HepG2 (cell line): ENCODE data around the gene FOXA3. TPM values are rescaled to one million over a fixed set of nuclear protein-coding genes. Genes with fewer than 3 reads are reported as not detected.
A peak's percentile ranks its signal among the peaks of the same experiment; 100 is the strongest.

Experiments used
- BORCS8-MEF2B ChIP-seq: sonication (generic); formaldehyde crosslinking; IDR thresholded peaks from 2 replicates; pipeline ENCODE4 v1.8.0; 2022; ENCODE audit warnings: mild to moderate bottlenecking, missing genetic modification reagents
- CBX5 ChIP-seq: sonication (generic); formaldehyde crosslinking; IDR thresholded peaks from 2 replicates; pipeline ENCODE4 v1.4.0; 2020; ENCODE audit warnings: missing genetic modification reagents, borderline replicate concordance
- DNMT1 ChIP-seq: sonication (generic); formaldehyde crosslinking; IDR thresholded peaks from 2 replicates; pipeline ENCODE4 v1.5.1; 2020; ENCODE audit warnings: mild to moderate bottlenecking, missing genetic modification reagents
- KAT7 ChIP-seq: IDR thresholded peaks from 2 replicates; pipeline ENCODE4 v1.6.1; 2018; ENCODE audit warnings: borderline replicate concordance, missing compliant biosample characterization
- KDM3A ChIP-seq: IDR thresholded peaks from 2 replicates; pipeline ENCODE4 v1.6.1; 2018; ENCODE audit warnings: low read depth, missing compliant biosample characterization
- MYPOP ChIP-seq: sonication (generic); formaldehyde crosslinking; IDR thresholded peaks from 2 replicates; pipeline ENCODE4 v1.8.1; 2023; ENCODE audit warnings: mild to moderate bottlenecking, moderate library complexity, missing genetic modification reagents
- RELA ChIP-seq: sonication (generic); formaldehyde crosslinking; IDR thresholded peaks from 2 replicates; pipeline ENCODE4 v1.4.0; 2020; ENCODE audit warnings: missing genetic modification reagents
- SRSF9 ChIP-seq: fragments of 200-400 bp; formaldehyde crosslinking; IDR thresholded peaks from 2 replicates; pipeline ENCODE4 v1.6.1; 2018; ENCODE audit warnings: borderline replicate concordance, mild to moderate bottlenecking, low read depth, low read length; ENCODE audit not compliant: insufficient read depth, poor library complexity, severe bottlenecking
- ZBTB37 ChIP-seq: sonication (generic); formaldehyde crosslinking; IDR thresholded peaks from 2 replicates; pipeline ENCODE4 v1.4.0; 2020; ENCODE audit warnings: mild to moderate bottlenecking, missing genetic modification reagents
- ZC3H4 ChIP-seq: sonication (generic); formaldehyde crosslinking; IDR thresholded peaks from 2 replicates; pipeline ENCODE4 v1.4.0; 2020; ENCODE audit warnings: missing genetic modification reagents, borderline replicate concordance
- ZNF142 ChIP-seq: sonication (generic); formaldehyde crosslinking; IDR thresholded peaks from 2 replicates; pipeline ENCODE4 v1.4.0; 2020; ENCODE audit warnings: missing genetic modification reagents
- ZNF224 ChIP-seq: sonication (generic); formaldehyde crosslinking; IDR thresholded peaks from 2 replicates; pipeline ENCODE4 v1.5.0; 2020; ENCODE audit warnings: mild to moderate bottlenecking, missing genetic modification reagents
- ZNF382 ChIP-seq: sonication (generic); formaldehyde crosslinking; IDR thresholded peaks from 2 replicates; pipeline ENCODE4 v1.5.0; 2020; ENCODE audit warnings: missing genetic modification reagents, mild to moderate bottlenecking, borderline replicate concordance
- ZNF432 ChIP-seq: sonication (generic); formaldehyde crosslinking; IDR thresholded peaks from 2 replicates; pipeline ENCODE4 v1.5.0; 2020; ENCODE audit warnings: missing genetic modification reagents, mild to moderate bottlenecking, borderline replicate concordance
- ZNF503 ChIP-seq: sonication (generic); formaldehyde crosslinking; IDR thresholded peaks from 2 replicates; pipeline ENCODE4 v1.4.0; 2020; ENCODE audit warnings: missing genetic modification reagents
- ZNF552 ChIP-seq: sonication (generic); formaldehyde crosslinking; IDR thresholded peaks from 2 replicates; pipeline ENCODE4 v1.9.0; 2022; ENCODE audit warnings: missing genetic modification reagents, mild to moderate bottlenecking, borderline replicate concordance
- ZNF709 ChIP-seq: sonication (generic); formaldehyde crosslinking; IDR thresholded peaks from 2 replicates; pipeline ENCODE4 v1.5.0; 2020; ENCODE audit warnings: mild to moderate bottlenecking, missing genetic modification reagents
- polyA plus RNA-seq, 8 experiments: library from polyadenylated mRNA; depleted of rRNA in 3 of 8; stranded (reverse) in 7 of 8; unstranded in 1 of 8; fragments of >200 nt; fragmentation: Illumina TruSeq in 4 of 8; extraction: Trizol in 4 of 8; gene quantifications; 2 replicates each; pipeline versions ENCODE4 v1.2.1 to v1.2.3, GENCODE V29; 2011 to 2016; ENCODE audit warnings: low read depth in 4 of 8, missing spikeins in 1 of 8, mixed read lengths in 1 of 8; ENCODE audit not compliant: insufficient read depth in 1 of 8
- total RNA-seq, 5 experiments: library from RNA; depleted of rRNA; stranded (reverse); fragments of >200 nt; fragmentation: Illumina TruSeq; extraction: Trizol; gene quantifications; 2 replicates each; pipeline ENCODE4 v1.2.3, GENCODE V29; 2016; ENCODE audit warnings: low read depth in 1 of 5

The FOXA3 gene
- total and polyA plus RNA-seq, 2 of the 13 experiments (the other 11 are each of a cell fraction or from before 2014, with no cell fraction given), result 29.8 to 47.6 TPM

- TF ChIP-seq ZNF503 (CRISPR knock-in tag), result peak; percentile 78; the same call in 1 of the 2 replicates
- 0 out of 2 replicates have a peak, but pooled peaks have one; percentile 40 for TF ChIP-seq KAT7 (CRISPR knock-in tag)
- TF ChIP-seq ZNF552, result no peak; the same call in 1 of the 2 replicates
- TF ChIP-seq ZC3H4 (CRISPR knock-in tag), result no peak; the same call in 1 of the 2 replicates
- TF ChIP-seq RELA (CRISPR knock-in tag), result 0 out of 2 replicates have a peak, but pooled peaks have one; percentile 77
- no peak; the same call in 1 of the 2 replicates for TF ChIP-seq DNMT1 (CRISPR knock-in tag)
- no peak for TF ChIP-seq ZNF382 (CRISPR knock-in tag)
- TF ChIP-seq ZNF709 (CRISPR knock-in tag), result no peak; the same call in 1 of the 2 replicates
- TF ChIP-seq ZBTB37 (CRISPR knock-in tag), result no peak
- TF ChIP-seq ZNF142 (CRISPR knock-in tag), result no peak
- TF ChIP-seq CBX5 (CRISPR knock-in tag), result peak; percentile 92
- peak; percentile 85; the same call in 1 of the 2 replicates for TF ChIP-seq ZNF224 (CRISPR knock-in tag)
- 0 out of 2 replicates have a peak, but pooled peaks have one; percentile 35 for TF ChIP-seq BORCS8-MEF2B (CRISPR knock-in tag)
- TF ChIP-seq ZNF432 (CRISPR knock-in tag), result no peak
- TF ChIP-seq MYPOP (CRISPR knock-in tag), result 0 out of 2 replicates have a peak, but pooled peaks have one; percentile 55
- no peak for TF ChIP-seq SRSF9
- TF ChIP-seq KDM3A (CRISPR knock-in tag), result peak; percentile 79; the same call in 1 of the 2 replicates
These were observed 18.8 kb downstream of the FOXA3 start (continued) for GRCh38 chr19:45882652-45883585.
